Measurements from ENCODE around the gene PPFIBP1.

GRCh38 chr12:27607591-27607990 lies 83.6 kb downstream of the PPFIBP1 start:
- no peak for TF ChIP-seq POLR2AphosphoS5 (IDR thresholded peaks at IDR 0.05)
- TF ChIP-seq, protein P1, sequence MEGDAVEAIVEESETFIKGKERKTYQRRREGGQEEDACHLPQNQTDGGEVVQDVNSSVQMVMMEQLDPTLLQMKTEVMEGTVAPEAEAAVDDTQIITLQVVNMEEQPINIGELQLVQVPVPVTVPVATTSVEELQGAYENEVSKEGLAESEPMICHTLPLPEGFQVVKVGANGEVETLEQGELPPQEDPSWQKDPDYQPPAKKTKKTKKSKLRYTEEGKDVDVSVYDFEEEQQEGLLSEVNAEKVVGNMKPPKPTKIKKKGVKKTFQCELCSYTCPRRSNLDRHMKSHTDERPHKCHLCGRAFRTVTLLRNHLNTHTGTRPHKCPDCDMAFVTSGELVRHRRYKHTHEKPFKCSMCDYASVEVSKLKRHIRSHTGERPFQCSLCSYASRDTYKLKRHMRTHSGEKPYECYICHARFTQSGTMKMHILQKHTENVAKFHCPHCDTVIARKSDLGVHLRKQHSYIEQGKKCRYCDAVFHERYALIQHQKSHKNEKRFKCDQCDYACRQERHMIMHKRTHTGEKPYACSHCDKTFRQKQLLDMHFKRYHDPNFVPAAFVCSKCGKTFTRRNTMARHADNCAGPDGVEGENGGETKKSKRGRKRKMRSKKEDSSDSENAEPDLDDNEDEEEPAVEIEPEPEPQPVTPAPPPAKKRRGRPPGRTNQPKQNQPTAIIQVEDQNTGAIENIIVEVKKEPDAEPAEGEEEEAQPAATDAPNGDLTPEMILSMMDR (IDR thresholded peaks at IDR 0.05) = no peak
- TF ChIP-seq POLR2A (IDR thresholded peaks at IDR 0.05) = no peak

All from stomach (tissue), 4 donors.